K562 (cell line): ENCODE measurements around the gene AIFM1. TPM values are rescaled to one million over a fixed set of nuclear protein-coding genes. Genes with fewer than 3 reads are reported as not detected.
A peak's percentile ranks its signal among the peaks of the same experiment; 100 is the strongest.

ENCODE experiments used
- ATF4 ChIP-seq: fragments of 450-650 bp; formaldehyde crosslinking; IDR thresholded peaks from 2 replicates; pipeline ENCODE4 v1.4.0; 2022; ENCODE audit warnings: mild to moderate bottlenecking, moderate library complexity
- ATF7 ChIP-seq: fragments of 450-650 bp; IDR thresholded peaks from 2 replicates; pipeline ENCODE4 v1.7.1; 2014; ENCODE audit warnings: mild to moderate bottlenecking, moderate library complexity
- CEBPB ChIP-seq: fragments of 450-650 bp; IDR thresholded peaks from 2 replicates; pipeline ENCODE4 v1.6.1; 2016; ENCODE audit warnings: missing genetic modification characterization, missing compliant biosample characterization
- DLX4 ChIP-seq: fragments of 250-450 bp; sonication (Bioruptor Pico); IDR thresholded peaks from 2 replicates; pipeline ENCODE4 v1.6.1; 2021; ENCODE audit warnings: mild to moderate bottlenecking
- HDAC1 ChIP-seq, 2 experiments: fragments of 450-650 bp; IDR thresholded peaks; 2 replicates each; pipeline ENCODE4 v1.6.1; 2016 to 2017; ENCODE audit warnings: inconsistent platforms in 1 of 2, mild to moderate bottlenecking in 1 of 2, moderate library complexity in 1 of 2
- HES1 ChIP-seq: fragments of 450-650 bp; IDR thresholded peaks from 2 replicates; pipeline ENCODE4 v1.6.1; 2016; ENCODE audit warnings: low read depth, mild to moderate bottlenecking, moderate library complexity
- KAT2B ChIP-seq: IDR thresholded peaks from one replicate; pipeline ENCODE4 v1.6.1; 2012; ENCODE audit warnings: low read depth, mild to moderate bottlenecking, control low read depth, inconsistent platforms, low read length, moderate library complexity
- MEF2A ChIP-seq: IDR thresholded peaks from 2 replicates; pipeline ENCODE4 v1.6.1; 2011; ENCODE audit warnings: low read depth, mild to moderate bottlenecking, low read length, moderate library complexity; ENCODE audit not compliant: control insufficient read depth
- MEF2D ChIP-seq: conservative IDR thresholded peaks from 2 replicates; pipeline ENCODE4 v1.6.1; 2016; ENCODE audit warnings: low read depth, missing genetic modification characterization, missing compliant biosample characterization
- MTA1 ChIP-seq: fragments of 450-650 bp; IDR thresholded peaks from 2 replicates; pipeline ENCODE4 v1.6.1; 2017; ENCODE audit warnings: borderline replicate concordance
- NFE2L1 ChIP-seq: fragments of 450-650 bp; IDR thresholded peaks from 2 replicates; pipeline ENCODE4 v1.6.1; 2016; ENCODE audit warnings: missing genetic modification characterization, low read depth, mild to moderate bottlenecking, missing compliant biosample characterization, moderate library complexity, borderline replicate concordance
- RNF2 ChIP-seq: sonication (generic); IDR thresholded peaks from 2 replicates; pipeline ENCODE4 v1.6.1; 2016
- SPI1 ChIP-seq: IDR thresholded peaks from 2 replicates; pipeline ENCODE4 v1.6.1; 2011; ENCODE audit warnings: low read depth, low read length, control low read depth, borderline replicate concordance
- TBP ChIP-seq: optimal IDR thresholded peaks from 2 replicates; pipeline ENCODE3; 2011; ENCODE audit warnings: low read depth, low read length, improper control_type of control experiment
- TEAD2 ChIP-seq: fragments of 450-650 bp; IDR thresholded peaks from 2 replicates; pipeline ENCODE4 v1.6.1; 2016; ENCODE audit warnings: missing genetic modification characterization, control low read depth, missing compliant biosample characterization
- ZBTB33 ChIP-seq: sonication (generic); formaldehyde crosslinking; IDR thresholded peaks from 2 replicates; pipeline ENCODE4 v1.8.1; 2023; ENCODE audit warnings: mild to moderate bottlenecking, missing genetic modification reagents
- ZC3H4 ChIP-seq: sonication (generic); formaldehyde crosslinking; IDR thresholded peaks from 2 replicates; pipeline ENCODE4 v1.9.0; 2021; ENCODE audit warnings: missing genetic modification reagents, borderline replicate concordance
- ZKSCAN8 ChIP-seq: fragments of 200-800 bp; sonication (Bioruptor generic); IDR thresholded peaks from 2 replicates; pipeline ENCODE4 v1.6.1; 2016; ENCODE audit warnings: missing genetic modification characterization, missing compliant biosample characterization
- ZMIZ1 ChIP-seq, 2 experiments: fragments of 150-350 bp in 1 of 2; IDR thresholded peaks; 2 replicates each; pipeline ENCODE4 v1.6.1; 2012 to 2016; ENCODE audit warnings: low read depth in 2 of 2, low read length in 2 of 2, mild to moderate bottlenecking in 1 of 2, moderate library complexity in 1 of 2
- ZNF444 ChIP-seq: fragments of 250-450 bp; sonication (Bioruptor Pico); IDR thresholded peaks from 2 replicates; pipeline ENCODE4 v1.4.0; 2020; ENCODE audit warnings: mild to moderate bottlenecking, moderate library complexity
- polyA plus RNA-seq, 8 experiments: library from polyadenylated mRNA; depleted of rRNA in 4 of 8; stranded (reverse) in 5 of 8; unstranded in 3 of 8; fragments of >200 nt; fragmentation: Nextera tagmentation in 2 of 8; fragmentation: Illumina TruSeq in 1 of 8; extraction: Ambion mirVana in 2 of 8; extraction: Trizol in 1 of 8; gene quantifications; 2 replicates each; pipeline versions ENCODE4 v1.2.1 to v1.2.3, GENCODE V29; 2011 to 2014; ENCODE audit warnings: inconsistent platforms in 1 of 8, missing spikeins in 1 of 8
- total RNA-seq, 7 experiments: library from RNA; depleted of rRNA in 6 of 7; stranded (reverse); fragments of >200 nt in 6 of 7; fragmentation: Illumina TruSeq in 2 of 7; extraction: Trizol in 2 of 7; gene quantifications; 2 replicates each; pipeline versions ENCODE4 v1.2.1 to v1.2.3, GENCODE V29; 2011 to 2021; ENCODE audit warnings: low replicate concordance in 1 of 7

Gene AIFM1
- total and polyA plus RNA-seq, 9 of the 15 experiments (the other 6 are each of a cell fraction or from before 2014, with no cell fraction given): 51.0 to 117 (median 91.2) TPM

GRCh38 chrX:130173190-130173895 lies 7.7 kb upstream of the AIFM1 start (continued):
- TF ChIP-seq ATF4 (CRISPR knock-in tag) (peak; percentile 77), TBP (peak; percentile 71), KAT2B (no peak), ZKSCAN8 (CRISPR knock-in tag) (peak; percentile 24; the same call in 1 of the 2 replicates), ATF7 (peak; percentile 85), NFE2L1 (tag) (no peak), MEF2A (peak; percentile 53; the same call in 1 of the 2 replicates), ZNF444 (CRISPR knock-in tag) (no peak), RNF2 (peak; percentile 82), SPI1 (peak; percentile 58; the same call in 1 of the 2 replicates), TEAD2 (tag) (no peak), HDAC1 (IDR thresholded peaks at IDR 0.05) (0 out of 4 replicates have a peak, but pooled peaks of 1 of the 2 experiments have one; percentile 18), ZC3H4 (CRISPR knock-in tag) (no peak), ZBTB33 (CRISPR knock-in tag) (peak; percentile 32; the same call in 1 of the 2 replicates), HES1 (0 out of 2 replicates have a peak, but pooled peaks have one; percentile 25), CEBPB (peak; percentile 60), ZMIZ1 (IDR thresholded peaks at IDR 0.05; ENCODE audit: low read depth in 2 of 2, low read length in 2 of 2) (0 out of 4 replicates have a peak, but pooled peaks of 1 of the 2 experiments have one; percentile 30), MTA1 (0 out of 2 replicates have a peak, but pooled peaks have one; percentile 4), DLX4 (CRISPR knock-in tag) (no peak), MEF2D (peak; percentile 96)
